Smooth muscle cell (in vitro differentiated cells): Measurements from ENCODE around the gene TUT7. TPM values are rescaled to one million over a fixed set of nuclear protein-coding genes. Genes with fewer than 3 reads are reported as not detected.

Experiments
- DNase-seq: peaks from one replicate; lab custom pipeline; 2025; ENCODE audit not compliant: unreplicated experiment; lab: John Stamatoyannopoulos, UW
- H2AFZ ChIP-seq: fragments of 200-600 bp; sonication (generic); 2 replicates; pipeline ENCODE4 v1.6.0; 2016; ENCODE audit warnings: antibody characterized with exemption, low read depth, mild to moderate bottlenecking
- H3F3A ChIP-seq: fragments of 200-600 bp; sonication (generic); 2 replicates; pipeline ENCODE4 v1.6.0; 2017; ENCODE audit warnings: antibody characterized with exemption, low read depth
- H3K27ac ChIP-seq: fragments of 200-600 bp; sonication (generic); 2 replicates; pipeline ENCODE4 v1.5.1; 2016; ENCODE audit warnings: low read depth, mild to moderate bottlenecking
- H3K27me3 ChIP-seq: fragments of 200-600 bp; sonication (generic); 2 replicates; pipeline ENCODE4 v1.6.1; 2016; ENCODE audit warnings: low read depth, mild to moderate bottlenecking
- H3K36me3 ChIP-seq: fragments of 200-600 bp; sonication (generic); 2 replicates; pipeline ENCODE4 v1.5.1; 2016; ENCODE audit warnings: low read depth
- H3K4me1 ChIP-seq: fragments of 200-600 bp; sonication (generic); 2 replicates; pipeline ENCODE4 v1.5.1; 2016; ENCODE audit warnings: low read depth
- H3K4me2 ChIP-seq: fragments of 200-600 bp; sonication (generic); 2 replicates; pipeline ENCODE4 v1.6.0; 2016; ENCODE audit warnings: mild to moderate bottlenecking
- H3K4me3 ChIP-seq: fragments of 200-600 bp; sonication (generic); 2 replicates; pipeline ENCODE4 v1.5.1; 2016; ENCODE audit warnings: mild to moderate bottlenecking
- H3K79me2 ChIP-seq: fragments of 200-600 bp; sonication (generic); 2 replicates; pipeline ENCODE4 v1.6.0; 2016; ENCODE audit warnings: low read depth, mild to moderate bottlenecking
- H3K9ac ChIP-seq: fragments of 200-600 bp; sonication (generic); 2 replicates; pipeline ENCODE4 v1.6.0; 2016; ENCODE audit warnings: low read depth
- H3K9me3 ChIP-seq: fragments of 200-600 bp; sonication (generic); replicated peaks from 2 replicates; pipeline ENCODE4 v1.5.1; 2016; ENCODE audit warnings: low read depth
- H4K20me1 ChIP-seq: fragments of 200-600 bp; sonication (generic); 2 replicates; pipeline ENCODE4 v1.6.0; 2016; ENCODE audit warnings: low read depth
- CTCF ChIP-seq: fragments of 200-600 bp; sonication (generic); IDR thresholded peaks from 2 replicates; pipeline ENCODE4 v1.5.1; 2017; ENCODE audit warnings: borderline replicate concordance, mild to moderate bottlenecking, antibody characterized with exemption; ENCODE audit not compliant: insufficient read depth, poor library complexity, severe bottlenecking
- WGBS: methylation state at CpG from one replicate; pipeline ENCODE4 v1.1.7; 2016; ENCODE audit warnings: low lambda C conversion rate; 5-methylcytosine and 5-hydroxymethylcytosine counted together
- polyA plus RNA-seq: library from polyadenylated mRNA; unstranded; fragments of >200 nt; fragmentation: Nextera tagmentation; extraction: Ambion mirVana; gene quantifications from 2 replicates; pipeline ENCODE4 v1.2.1, GENCODE V29; 2016
- total RNA-seq: library from RNA; depleted of rRNA; stranded (reverse); fragments of >200 nt; gene quantifications from 2 replicates; pipeline ENCODE4 v1.2.3, GENCODE V29; 2014

The TUT7 gene
- total and polyA plus RNA-seq, 2 experiments from 2014 or later, result 14.9 to 35.7 TPM

GRCh38 chr9:86252870-86253269 lies 101.3 kb downstream of the TUT7 start:
- Histone ChIP-seq H3K4me1 (no peaks in the 10 kb centered on the region), H3K27me3 (no peaks in the 10 kb centered on the region), H4K20me1 (no peaks in the 10 kb centered on the region), H3F3A (no peaks in the 10 kb centered on the region), H3K4me2 (no peak overlapping the region), H3K9me3 (peaks cover 13% of the 10 kb centered on the region), H3K79me2 (no peaks in the 10 kb centered on the region), H3K4me3 (no peak overlapping the region), H2AFZ (no peak overlapping the region), H3K36me3 (no peaks in the 10 kb centered on the region), H3K9ac (no peak overlapping the region), H3K27ac (no peak overlapping the region)
- DNase-seq, result no peak
- no peak for TF ChIP-seq CTCF
- 96% methylated on average over 1 of the region's 1 CpG for WGBS

- H4K20me1 ChIP-seq, result no peaks in the 10 kb centered on the region
- H3K4me1 ChIP-seq, result no peaks in the 10 kb centered on the region
- no peak overlapping the region for H2AFZ ChIP-seq
- no peak for TF ChIP-seq CTCF
- H3K36me3 ChIP-seq, result no peaks in the 10 kb centered on the region
- H3K79me2 ChIP-seq, result no peaks in the 10 kb centered on the region
- H3K4me2 ChIP-seq, result no peak overlapping the region
- H3K27ac ChIP-seq, result no peak overlapping the region
- H3K9me3 ChIP-seq, result peaks cover 13% of the 10 kb centered on the region
- DNase-seq, result no peak
- no peak overlapping the region for H3K4me3 ChIP-seq
- no peaks in the 10 kb centered on the region for H3K27me3 ChIP-seq
- H3K9ac ChIP-seq, result no peak overlapping the region
- H3F3A ChIP-seq, result no peaks in the 10 kb centered on the region
Observed at GRCh38 chr9:86250123-86250522, 104.1 kb downstream of the TUT7 start.

- no peaks in the 10 kb centered on the region for H4K20me1 ChIP-seq
- 90% methylated on average over 4 of the region's 4 CpGs for WGBS
- no peaks in the 10 kb centered on the region for H3K36me3 ChIP-seq
- no peak overlapping the region for H2AFZ ChIP-seq
- no peak overlapping the region for H3K27ac ChIP-seq
- no peak overlapping the region for H3K4me3 ChIP-seq
- no peaks in the 10 kb centered on the region for H3K27me3 ChIP-seq
- H3K4me2 ChIP-seq, result no peak overlapping the region
- no peaks in the 10 kb centered on the region for H3F3A ChIP-seq
- H3K9me3 ChIP-seq, result peaks cover 13% of the 10 kb centered on the region
- no peak overlapping the region for H3K9ac ChIP-seq
- H3K79me2 ChIP-seq, result no peaks in the 10 kb centered on the region
- no peak for DNase-seq
- no peaks in the 10 kb centered on the region for H3K4me1 ChIP-seq
- no peak for TF ChIP-seq CTCF
Observed at GRCh38 chr9:86248746-86249145, 105.5 kb downstream of the TUT7 start.

- Histone ChIP-seq H3K9me3 (no peaks in the 10 kb centered on the region), H2AFZ (no peak overlapping the region), H3K27me3 (no peaks in the 10 kb centered on the region), H3K4me2 (no peak overlapping the region), H3F3A (no peaks in the 10 kb centered on the region), H3K4me3 (no peak overlapping the region), H3K36me3 (no peaks in the 10 kb centered on the region), H3K79me2 (no peaks in the 10 kb centered on the region), H4K20me1 (no peaks in the 10 kb centered on the region), H3K9ac (no peak overlapping the region), H3K4me1 (no peaks in the 10 kb centered on the region), H3K27ac (no peak overlapping the region)
- no peak for TF ChIP-seq CTCF
- WGBS, result 67% methylated on average over 6 of the region's 6 CpGs
- no peak for DNase-seq
Observed at GRCh38 chr9:86246752-86247161, 107.5 kb downstream of the TUT7 start.
